Central memory CD8-positive, alpha-beta T cell (primary cell): ENCODE data around the gene NUDT16.
A peak's percentile ranks its signal among the peaks of the same experiment; 100 is the strongest.
"Not testable (repeated sequence)": the region's sequence is repeated elsewhere in the genome, so short reads cannot be mapped to it uniquely, and the experiment has no call there.

Source experiments
- ATAC-seq: fragments of 150-1000 bp; cut with Tn5 transposase; replicated peaks from 2 replicates; pipeline ENCODE4 v1.10.0; 2022; ENCODE audit warnings: mild to moderate bottlenecking, moderate FRiP score, moderate number of reproducible peaks; ENCODE audit not compliant: poor library complexity, severe bottlenecking; ENCODE audit errors: extremely low read depth
- DNase-seq, 2 donors: peaks; one replicate each; pipeline ENCODE4 v3.0.0; 2021; ENCODE audit warnings: low spot score in 2 of 2
- H3K27ac Mint-ChIP-seq: one replicate; pipeline ENCODE4 v1.8.0; 2022; ENCODE audit warnings: low read depth, mild to moderate bottlenecking, moderate library complexity, mixed read lengths
- H3K27me3 Mint-ChIP-seq: one replicate; pipeline ENCODE4 v1.8.0; 2022; ENCODE audit warnings: mixed read lengths
- H3K36me3 Mint-ChIP-seq: one replicate; pipeline ENCODE4 v1.8.0; 2022; ENCODE audit warnings: mild to moderate bottlenecking, moderate library complexity, mixed read lengths; ENCODE audit not compliant: insufficient read depth
- H3K4me1 Mint-ChIP-seq: one replicate; pipeline ENCODE4 v1.8.0; 2022; ENCODE audit warnings: mixed read lengths
- H3K4me3 Mint-ChIP-seq: one replicate; pipeline ENCODE4 v1.8.0; 2022; ENCODE audit warnings: mild to moderate bottlenecking, moderate library complexity, mixed read lengths
- H3K9me3 Mint-ChIP-seq: one replicate; pipeline ENCODE4 v1.8.0; 2022; ENCODE audit warnings: mixed read lengths

NUDT16 gene

DNA sequence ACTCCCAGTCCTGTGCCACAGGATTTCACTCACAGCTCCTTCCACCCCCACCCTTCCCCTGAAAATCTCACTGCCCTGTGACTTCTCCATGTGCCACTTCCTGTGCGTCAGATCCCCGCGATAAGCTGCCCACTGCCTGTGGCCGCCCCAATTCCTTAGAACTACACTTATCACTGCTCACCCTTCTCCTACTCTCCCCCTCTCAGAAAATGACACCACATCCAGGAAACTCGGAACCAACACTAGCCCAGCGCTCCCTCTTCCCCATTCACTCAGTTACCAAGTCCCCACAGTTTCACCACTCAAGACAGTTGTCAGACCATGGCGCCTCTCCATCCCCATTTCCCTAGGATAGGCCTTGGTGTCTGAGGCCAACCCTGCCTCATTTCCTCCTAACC, 20.5 kb upstream of the NUDT16 start:
- DNase-seq, H3K27ac Mint-ChIP-seq, H3K9me3 Mint-ChIP-seq, H3K4me1 Mint-ChIP-seq, H3K36me3 Mint-ChIP-seq, H3K4me3 Mint-ChIP-seq: not testable (repeated sequence)
- peaks cover 69% of the 10 kb centered on the region for H3K27me3 Mint-ChIP-seq
- ATAC-seq = peak; percentile 33

DNA sequence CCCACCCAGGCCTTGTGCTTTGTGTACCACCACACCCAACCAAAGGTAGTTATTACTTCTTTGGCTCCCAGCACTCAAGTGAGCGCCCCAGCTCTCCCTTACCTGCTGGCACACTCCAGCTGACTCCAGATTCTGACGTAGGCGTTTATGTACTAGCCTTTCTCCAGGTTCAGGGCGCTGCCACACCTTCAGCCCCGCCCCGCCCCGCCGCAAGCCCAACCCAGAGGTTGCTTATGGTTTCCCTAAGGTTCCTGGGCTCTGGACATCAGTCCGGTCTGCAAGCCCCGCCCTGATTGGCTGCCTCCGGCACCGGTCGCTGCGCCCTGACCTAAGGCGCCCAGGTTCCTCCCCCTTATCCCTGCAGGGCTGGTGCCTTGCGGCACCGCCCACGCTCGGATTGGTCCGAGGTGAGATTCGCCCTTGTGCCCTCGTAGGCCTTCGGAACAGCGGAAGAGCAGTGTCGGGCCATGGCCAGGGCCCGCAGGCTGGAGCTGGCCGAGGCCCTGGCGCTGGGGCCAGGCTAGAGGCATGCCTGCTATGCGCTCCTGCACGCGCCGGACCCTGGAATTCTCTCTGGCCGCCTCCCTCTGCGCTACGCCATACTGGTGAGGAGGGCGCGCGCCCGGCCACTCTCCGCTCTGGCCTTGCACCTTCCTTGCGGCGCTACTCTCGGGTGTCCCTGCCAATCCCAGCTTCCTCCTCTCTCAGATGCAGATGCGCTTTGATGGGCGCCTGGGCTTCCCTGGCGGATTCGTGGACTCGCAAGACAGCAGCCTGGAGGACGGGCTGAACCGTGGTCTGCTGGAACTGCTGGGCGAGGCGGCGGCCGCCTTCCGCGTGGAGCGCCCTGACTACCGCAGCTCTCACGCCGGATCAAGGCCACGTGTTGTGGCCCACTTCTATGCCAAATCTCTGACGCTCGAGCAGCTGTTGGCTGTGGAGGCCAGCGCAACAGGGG, 19.8 kb upstream of the NUDT16 start:
- Mint-ChIP-seq H3K4me3 (peak overlapping the region; percentile 41), H3K27ac (no peak overlapping the region), H3K27me3 (peaks cover 63% of the 10 kb centered on the region)

GRCh38 chr3:131363275-131363674, 18.3 kb upstream of the NUDT16 start:
- no peaks in the 10 kb centered on the region for H3K9me3 Mint-ChIP-seq
- no peak overlapping the region for H3K4me3 Mint-ChIP-seq
- H3K36me3 Mint-ChIP-seq = peaks cover 2% of the 10 kb centered on the region
- peaks cover 8% of the 10 kb centered on the region for H3K4me1 Mint-ChIP-seq
- DNase-seq (no peak), ATAC-seq (no peak)
- H3K27me3 Mint-ChIP-seq = peaks cover 59% of the 10 kb centered on the region
- H3K27ac Mint-ChIP-seq = no peak overlapping the region

More for the DNA sequence above, 19.8 kb upstream of the NUDT16 start:
- peaks cover 2% of the 10 kb centered on the region for H3K36me3 Mint-ChIP-seq
- peak; percentile 37 for ATAC-seq
- H3K4me1 Mint-ChIP-seq = peaks cover 8% of the 10 kb centered on the region
- DNase-seq = no peak
- H3K9me3 Mint-ChIP-seq = no peaks in the 10 kb centered on the region

DNA sequence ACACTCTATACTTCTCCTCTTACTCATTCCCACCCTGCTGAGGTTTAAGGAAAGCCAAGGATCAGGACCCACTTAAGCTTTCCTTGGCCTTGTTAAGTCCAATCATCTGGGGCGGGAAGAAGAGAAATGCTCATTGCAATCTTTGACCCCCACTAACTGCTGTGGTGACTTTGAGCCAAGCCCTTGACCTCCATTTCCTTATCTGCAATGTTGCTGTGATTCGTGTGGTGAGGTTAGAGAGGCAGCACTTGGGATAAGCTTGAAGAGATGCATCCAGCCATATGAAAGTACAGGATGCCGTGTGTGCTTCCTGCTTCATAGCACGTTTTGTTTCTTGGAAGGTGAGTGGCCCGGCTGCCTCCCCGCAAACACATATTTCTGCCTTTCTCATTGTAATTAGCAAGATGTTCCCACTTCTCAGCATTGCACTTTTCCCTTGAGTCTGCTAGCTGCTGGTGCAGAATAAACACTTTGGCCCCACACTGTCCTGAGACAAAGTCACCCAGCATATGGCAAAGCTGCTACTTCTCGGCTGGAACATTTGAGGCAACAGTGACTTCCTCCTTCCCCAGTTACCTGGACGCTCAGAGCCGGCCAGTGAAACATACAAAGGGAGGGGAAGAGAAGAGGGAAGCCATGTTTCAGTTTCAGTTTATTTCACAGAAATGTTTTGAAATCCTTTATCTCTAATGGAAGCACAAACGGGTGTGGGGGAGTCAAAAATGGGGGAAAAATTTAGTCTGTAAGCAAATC, 10.5 kb upstream of the NUDT16 start:
- H3K27ac Mint-ChIP-seq = no peak overlapping the region
- H3K36me3 Mint-ChIP-seq = peaks cover 2% of the 10 kb centered on the region
- no peak for DNase-seq
- no peaks in the 10 kb centered on the region for H3K27me3 Mint-ChIP-seq
- H3K9me3 Mint-ChIP-seq = no peaks in the 10 kb centered on the region
- peaks cover 6% of the 10 kb centered on the region for H3K4me1 Mint-ChIP-seq
- no peak overlapping the region for H3K4me3 Mint-ChIP-seq
- no peak for ATAC-seq

DNA sequence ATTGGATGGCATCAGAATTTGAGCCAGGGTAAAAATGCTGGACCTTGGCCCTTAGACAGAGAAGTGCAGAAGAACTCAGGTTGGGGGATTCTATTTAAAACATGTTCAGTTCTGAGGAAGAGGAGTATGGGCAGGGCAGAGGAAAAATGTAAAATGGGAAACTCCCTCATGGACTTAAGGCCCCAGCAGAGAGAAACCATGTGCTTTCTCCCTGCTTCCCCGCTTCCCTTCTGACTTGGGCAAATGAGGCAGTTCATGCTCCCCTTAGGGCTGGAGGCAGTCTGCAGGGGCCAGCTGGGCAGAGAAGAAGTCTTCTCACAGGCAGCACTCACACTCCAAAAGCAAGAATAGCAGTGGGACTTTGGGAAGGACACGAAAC, 9.9 kb upstream of the NUDT16 start:
- no peaks in the 10 kb centered on the region for H3K9me3 Mint-ChIP-seq
- DNase-seq (no peak), ATAC-seq (no peak)
- no peaks in the 10 kb centered on the region for H3K27me3 Mint-ChIP-seq
- peaks cover 2% of the 10 kb centered on the region for H3K36me3 Mint-ChIP-seq
- no peak overlapping the region for H3K27ac Mint-ChIP-seq
- H3K4me3 Mint-ChIP-seq = no peak overlapping the region
- peaks cover 6% of the 10 kb centered on the region for H3K4me1 Mint-ChIP-seq

DNA sequence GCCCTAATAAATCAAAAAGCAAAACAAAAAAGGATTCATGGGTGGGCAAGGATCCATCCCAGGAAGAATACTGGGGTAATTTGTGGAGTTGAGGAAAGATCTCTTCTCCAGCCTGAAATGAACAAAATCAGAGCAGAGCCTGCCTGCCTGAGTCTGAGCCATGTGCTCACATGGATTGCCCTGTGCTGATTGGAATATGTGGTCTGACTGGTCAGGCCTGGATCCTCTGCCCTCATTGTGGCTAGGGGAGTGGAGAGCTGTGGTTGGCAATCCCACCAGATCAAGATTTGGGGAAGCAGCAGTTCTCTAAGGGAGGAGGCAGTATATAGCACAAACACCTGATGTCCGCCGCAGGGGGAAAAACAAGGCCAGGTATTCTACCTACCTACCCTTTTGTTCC, 6.8 kb upstream of the NUDT16 start:
- Mint-ChIP-seq H3K9me3 (no peaks in the 10 kb centered on the region), H3K4me1 (peaks cover 6% of the 10 kb centered on the region), H3K36me3 (peaks cover 2% of the 10 kb centered on the region), H3K27ac (no peak overlapping the region), H3K4me3 (no peak overlapping the region), H3K27me3 (no peaks in the 10 kb centered on the region)
- DNase-seq (no peak), ATAC-seq (no peak)

- ATAC-seq, H3K27me3 Mint-ChIP-seq, H3K36me3 Mint-ChIP-seq: not testable (repeated sequence)
Measured at GRCh38 chr3:131380821-131381444, 641 bp upstream of the NUDT16 start.

GRCh38 chr3:131386429-131387165, 5.0 kb downstream of the NUDT16 start:
- no peak for ATAC-seq
- H3K36me3 Mint-ChIP-seq = peaks cover 2% of the 10 kb centered on the region
- peaks cover 16% of the 10 kb centered on the region for H3K4me1 Mint-ChIP-seq
- DNase-seq = no peak
- H3K27me3 Mint-ChIP-seq = no peaks in the 10 kb centered on the region
- H3K9me3 Mint-ChIP-seq = no peaks in the 10 kb centered on the region
- no peak overlapping the region for H3K27ac Mint-ChIP-seq
- H3K4me3 Mint-ChIP-seq = no peak overlapping the region

More at GRCh38 chr3:131380821-131381444, 641 bp upstream of the NUDT16 start:
- H3K27ac Mint-ChIP-seq = peak overlapping the region; percentile 97
- peaks cover 27% of the 10 kb centered on the region for H3K4me1 Mint-ChIP-seq
- DNase-seq, H3K9me3 Mint-ChIP-seq: not testable (repeated sequence)
- peak overlapping the region; percentile 96 for H3K4me3 Mint-ChIP-seq

DNA sequence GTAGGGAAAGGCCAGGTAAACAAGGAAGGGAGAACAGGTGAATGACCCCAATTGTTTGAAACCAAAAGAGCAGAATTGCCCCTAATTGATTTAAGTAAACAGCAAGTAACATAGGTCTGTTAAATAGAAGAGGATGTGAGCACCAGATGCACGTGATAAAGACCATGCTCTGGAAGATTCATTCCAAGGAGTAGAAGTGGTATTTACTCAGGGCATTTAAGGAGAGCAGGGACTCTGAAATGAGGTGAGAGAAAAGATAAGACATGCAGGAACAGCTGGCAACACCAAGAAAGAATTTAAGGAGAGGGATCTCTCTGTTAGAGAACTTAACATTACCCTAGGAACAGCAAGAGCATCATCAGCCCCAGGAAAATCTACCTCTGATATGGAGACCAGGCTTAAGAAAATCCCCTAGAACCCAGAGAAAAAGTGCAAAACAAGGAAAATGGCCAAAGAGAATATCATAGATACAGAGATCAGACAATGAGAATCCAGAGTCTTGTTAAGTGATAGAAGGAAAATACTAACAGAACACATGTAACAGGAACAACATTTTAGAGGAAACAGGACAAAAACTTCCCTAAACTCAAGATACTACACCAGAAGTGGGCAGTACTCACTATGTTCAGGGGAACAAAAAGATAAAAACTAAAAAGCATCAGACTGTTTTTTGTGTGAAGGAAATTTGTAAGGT, 6.4 kb downstream of the NUDT16 start:
- Mint-ChIP-seq H3K36me3 (peaks cover 2% of the 10 kb centered on the region), H3K4me3 (no peak overlapping the region), H3K27me3 (no peaks in the 10 kb centered on the region), H3K27ac (no peak overlapping the region), H3K9me3 (no peaks in the 10 kb centered on the region), H3K4me1 (peaks cover 8% of the 10 kb centered on the region)
- no peak for ATAC-seq
- no peak for DNase-seq

GRCh38 chr3:131388490-131388799, 6.9 kb downstream of the NUDT16 start:
- DNase-seq (no peak), ATAC-seq (no peak)
- Mint-ChIP-seq H3K27ac (no peak overlapping the region), H3K27me3 (no peaks in the 10 kb centered on the region), H3K4me3 (no peak overlapping the region), H3K36me3 (peaks cover 2% of the 10 kb centered on the region), H3K9me3 (no peaks in the 10 kb centered on the region), H3K4me1 (peaks cover 8% of the 10 kb centered on the region)

GRCh38 chr3:131390331-131390730, 8.8 kb downstream of the NUDT16 start:
- Mint-ChIP-seq H3K36me3 (no peaks in the 10 kb centered on the region), H3K4me1 (no peaks in the 10 kb centered on the region), H3K27me3 (no peaks in the 10 kb centered on the region), H3K4me3 (no peak overlapping the region), H3K9me3 (no peaks in the 10 kb centered on the region), H3K27ac (no peak overlapping the region)
- no peak for DNase-seq
- no peak for ATAC-seq

- ATAC-seq = no peak
- Mint-ChIP-seq H3K4me1 (no peaks in the 10 kb centered on the region), H3K36me3 (no peaks in the 10 kb centered on the region), H3K9me3 (no peaks in the 10 kb centered on the region), H3K27ac (no peak overlapping the region), H3K27me3 (no peaks in the 10 kb centered on the region), H3K4me3 (no peak overlapping the region)
- no peak for DNase-seq
Measured at GRCh38 chr3:131393051-131393450, 11.5 kb downstream of the NUDT16 start.
